KOPT-K1 (cell line): Measurements from ENCODE around the gene ATP1A4.
A peak's percentile ranks its signal among the peaks of the same experiment; 100 is the strongest.

ENCODE experiments used
- H3K27ac ChIP-seq: fragments of 200-600 bp; sonication (generic); 2 replicates; pipeline ENCODE4 v1.5.1; 2016; ENCODE audit warnings: antibody characterized with exemption, mild to moderate bottlenecking, low read depth, low read length; ENCODE audit not compliant: poor library complexity, severe bottlenecking
- H3K36me3 ChIP-seq: fragments of 200-600 bp; sonication (generic); 2 replicates; pipeline ENCODE4 v1.5.1; 2017; ENCODE audit warnings: antibody characterized with exemption, mild to moderate bottlenecking, low read length, moderate library complexity; ENCODE audit not compliant: insufficient read depth
- H3K9me3 ChIP-seq: fragments of 200-600 bp; sonication (generic); 2 replicates; pipeline ENCODE4 v1.5.1; 2017; ENCODE audit warnings: antibody characterized with exemption, low read length, mild to moderate bottlenecking; ENCODE audit not compliant: insufficient read depth, poor library complexity, severe bottlenecking

ATP1A4 gene

DNA sequence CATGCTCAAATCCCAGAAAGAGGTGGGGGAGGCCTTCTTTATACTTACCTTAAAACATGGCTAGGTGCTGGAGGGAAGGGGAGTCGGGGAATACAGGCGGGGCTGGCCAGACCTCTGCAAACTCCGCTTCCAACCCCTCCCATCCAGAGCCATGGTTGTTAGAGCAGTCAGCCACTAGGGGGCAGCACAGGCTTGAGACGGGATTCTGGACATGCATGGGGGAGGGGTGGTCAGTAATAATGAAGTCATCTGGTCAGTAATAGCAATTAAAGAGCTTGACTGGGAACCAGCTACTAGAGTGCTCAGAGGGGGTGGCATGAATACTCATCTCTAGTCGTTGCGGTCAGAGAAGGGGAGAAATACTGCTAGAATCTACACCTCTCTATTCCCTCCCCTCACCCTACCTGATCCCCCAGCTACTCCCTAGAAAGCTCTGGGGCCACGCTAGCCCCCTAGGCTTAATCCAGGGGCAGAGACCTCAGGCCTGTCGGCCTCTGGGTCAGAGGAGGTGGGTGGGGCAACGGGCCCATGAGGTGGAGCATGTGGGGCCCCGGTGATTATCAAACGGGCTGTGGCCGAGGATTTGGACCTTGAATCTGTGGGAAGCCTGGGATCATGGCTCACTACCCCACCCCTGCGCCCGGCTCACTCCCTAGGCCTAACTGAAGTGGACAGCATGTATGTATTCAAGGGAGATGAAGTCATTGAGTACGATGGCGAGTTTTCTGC, 41.9 kb downstream of the ATP1A4 start:
- Histone ChIP-seq H3K27ac (no peak overlapping the region), H3K9me3 (no peaks in the 10 kb centered on the region)

DNA sequence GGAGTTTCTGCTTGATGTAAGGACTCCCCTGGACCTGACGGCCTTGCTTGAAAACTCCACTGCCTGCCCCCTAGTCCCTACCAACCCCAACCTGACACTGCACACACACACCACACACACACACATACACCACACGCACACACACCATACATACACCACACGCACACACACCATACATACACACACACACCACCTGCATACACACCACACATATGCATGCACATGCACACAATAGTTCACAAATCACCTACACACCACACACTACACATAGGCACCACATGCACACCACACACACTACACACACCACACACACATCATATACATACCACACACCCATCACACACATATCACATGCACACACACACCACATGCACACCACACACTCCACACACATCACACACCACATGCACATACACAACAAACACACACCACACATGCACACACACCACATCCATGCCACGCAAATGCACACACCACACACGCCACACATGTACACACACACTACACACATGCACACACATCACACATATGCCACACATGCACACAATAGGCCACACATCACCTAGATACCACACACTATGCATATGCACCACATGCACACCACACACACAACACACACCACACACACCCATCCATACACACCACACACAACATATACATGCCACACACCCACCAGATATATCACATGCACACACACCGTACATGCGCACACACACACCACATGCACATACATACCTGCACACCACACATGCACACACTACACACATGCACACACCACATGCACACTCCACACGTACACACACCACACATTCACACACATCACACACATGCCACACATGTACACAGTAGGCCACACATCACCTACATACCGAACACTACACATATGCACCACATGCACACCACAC, 42.7 kb downstream of the ATP1A4 start:
- Histone ChIP-seq H3K9me3 (no peaks in the 10 kb centered on the region), H3K36me3 (no peaks in the 10 kb centered on the region), H3K27ac (no peak overlapping the region)

More for the DNA sequence above, 41.9 kb downstream of the ATP1A4 start:
- H3K36me3 ChIP-seq = no peaks in the 10 kb centered on the region

GRCh38 chr1:160194737-160195059, 43.3 kb downstream of the ATP1A4 start:
- no peaks in the 10 kb centered on the region for H3K36me3 ChIP-seq
- no peaks in the 10 kb centered on the region for H3K9me3 ChIP-seq
- no peak overlapping the region for H3K27ac ChIP-seq

DNA sequence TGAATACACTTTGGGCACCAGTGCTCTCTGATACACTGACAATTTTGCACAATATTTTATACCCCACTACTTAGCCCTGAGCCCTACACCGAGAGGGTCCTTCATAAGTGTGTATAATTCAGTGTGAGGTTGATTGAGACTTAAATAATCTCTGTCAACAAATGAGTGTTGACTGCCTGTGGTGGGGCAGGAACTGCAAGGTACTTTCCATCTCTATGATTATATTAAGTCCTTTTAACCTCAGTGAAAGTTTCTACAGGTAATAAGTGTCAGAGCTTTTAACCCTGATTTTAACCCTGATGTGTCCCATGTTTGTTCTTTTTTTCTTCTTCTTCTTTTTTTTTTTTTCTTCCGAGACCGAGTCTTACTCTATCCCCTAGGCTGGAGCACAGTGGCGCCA, 44.7 kb downstream of the ATP1A4 start:
- Histone ChIP-seq H3K9me3 (no peaks in the 10 kb centered on the region), H3K27ac (no peak overlapping the region)

GRCh38 chr1:160197231-160197630, 45.8 kb downstream of the ATP1A4 start:
- Histone ChIP-seq H3K9me3 (no peaks in the 10 kb centered on the region), H3K27ac (no peak overlapping the region), H3K36me3 (no peaks in the 10 kb centered on the region)

More for the DNA sequence above, 44.7 kb downstream of the ATP1A4 start:
- H3K36me3 ChIP-seq = no peaks in the 10 kb centered on the region

GRCh38 chr1:160200786-160201185, 49.4 kb downstream of the ATP1A4 start:
- Histone ChIP-seq H3K27ac (no peak overlapping the region), H3K9me3 (no peaks in the 10 kb centered on the region), H3K36me3 (no peaks in the 10 kb centered on the region)

- Histone ChIP-seq H3K27ac (no peak overlapping the region), H3K36me3 (peaks cover 12% of the 10 kb centered on the region; the same call in 1 of the 2 replicates), H3K9me3 (no peaks in the 10 kb centered on the region)
Observed at GRCh38 chr1:160204526-160205241, 53.3 kb downstream of the ATP1A4 start.

GRCh38 chr1:160205242-160206035, 54.0 kb downstream of the ATP1A4 start, which contains the start of gene PEA15:
Gene PEA15 (plus strand): TSS chr1:160205384. CDS start chr1:160211545, 6,161 bp downstream.
- H3K27ac ChIP-seq = peak within 1 kb of the TSS; percentile 66
- no peaks in the 10 kb centered on the region for H3K9me3 ChIP-seq
- peaks cover 20% of the 10 kb centered on the region; the same call in 1 of the 2 replicates for H3K36me3 ChIP-seq

DNA sequence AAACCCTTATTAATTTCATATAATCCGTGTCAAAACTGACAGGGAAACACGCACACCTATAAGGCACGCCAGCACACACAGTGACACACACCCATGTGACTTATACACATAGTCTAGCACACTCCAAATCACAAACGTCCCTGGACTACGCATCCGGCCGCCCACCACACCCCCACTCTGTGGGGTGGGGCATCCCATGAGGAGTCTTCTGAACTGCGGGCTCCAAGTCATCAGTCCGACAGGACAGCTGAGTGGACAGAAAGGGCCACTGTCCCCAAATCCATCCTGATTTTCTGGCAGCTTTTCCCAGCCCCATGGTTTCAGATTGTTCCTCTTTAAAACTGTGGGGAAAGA, 54.6 kb downstream of the ATP1A4 start:
- peak overlapping the region; percentile 66 for H3K27ac ChIP-seq
- no peaks in the 10 kb centered on the region for H3K9me3 ChIP-seq
- H3K36me3 ChIP-seq = peaks cover 22% of the 10 kb centered on the region; the same call in 1 of the 2 replicates

DNA sequence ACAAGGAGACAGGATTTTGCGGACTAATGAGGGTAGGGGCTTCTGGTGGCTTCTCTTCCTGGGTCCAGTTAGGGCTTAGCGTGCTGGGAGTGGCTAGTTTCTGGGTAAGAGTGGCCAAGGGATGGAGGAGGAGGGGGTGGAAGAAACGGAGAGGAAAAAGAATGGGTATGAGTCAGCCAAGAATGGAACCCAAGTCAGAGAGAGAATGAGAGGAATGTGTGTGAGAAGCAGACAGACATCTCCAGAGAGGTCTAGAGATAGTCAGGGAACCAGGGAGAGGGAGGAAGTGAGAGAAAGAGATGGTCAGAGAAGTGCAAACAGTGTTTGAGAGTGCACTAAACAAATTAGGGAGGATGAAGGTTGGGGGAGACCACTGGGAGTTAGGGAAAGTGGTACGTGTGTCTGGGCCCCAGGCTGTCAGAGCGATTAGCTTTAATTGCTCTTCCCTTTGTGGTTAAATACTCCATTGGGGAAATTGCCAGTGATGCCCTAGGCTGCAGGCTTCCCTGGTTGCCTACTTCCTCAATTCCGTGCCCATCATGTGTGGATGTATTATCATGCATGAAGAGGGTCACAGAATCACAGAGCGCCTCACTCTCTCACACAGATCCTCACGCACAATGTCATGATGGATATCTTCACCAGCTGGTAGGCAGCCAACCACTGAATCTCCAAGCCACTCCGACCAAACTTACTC, 55.2 kb downstream of the ATP1A4 start:
- Histone ChIP-seq H3K27ac (no peak overlapping the region), H3K9me3 (no peaks in the 10 kb centered on the region), H3K36me3 (peaks cover 24% of the 10 kb centered on the region)

DNA sequence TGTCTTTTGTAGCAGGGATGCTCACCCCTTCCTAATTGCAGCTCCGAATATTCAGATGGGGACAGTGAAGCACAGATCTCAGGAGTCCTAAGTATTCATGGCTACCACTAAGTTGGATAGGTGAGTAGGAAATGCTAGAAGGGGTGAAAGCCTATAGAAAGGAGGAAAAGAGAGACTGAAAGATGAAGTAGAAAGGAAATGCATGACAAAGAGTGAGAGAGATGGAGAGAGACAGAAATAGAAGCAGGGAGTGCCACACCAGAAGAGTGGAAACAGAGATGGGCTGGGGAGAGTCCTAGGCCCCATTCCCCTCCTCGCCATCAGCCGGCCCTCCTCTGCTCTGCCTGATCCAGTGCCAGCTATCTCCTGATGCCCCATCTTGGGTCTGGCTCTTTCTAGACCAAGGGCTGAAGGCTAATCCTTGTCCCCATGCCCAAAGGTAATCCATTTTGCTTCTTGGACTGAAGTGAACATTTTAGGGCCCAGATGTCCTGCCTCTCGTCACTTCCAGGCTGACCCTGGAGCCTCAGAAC, 55.8 kb downstream of the ATP1A4 start:
- Histone ChIP-seq H3K36me3 (peaks cover 30% of the 10 kb centered on the region), H3K27ac (no peak overlapping the region), H3K9me3 (no peaks in the 10 kb centered on the region)

- H3K36me3 ChIP-seq = peaks cover 38% of the 10 kb centered on the region
- H3K27ac ChIP-seq = no peak overlapping the region
Observed at GRCh38 chr1:160207771-160208556, 56.6 kb downstream of the ATP1A4 start.

GRCh38 chr1:160208557-160209320, 57.3 kb downstream of the ATP1A4 start:
- no peaks in the 10 kb centered on the region for H3K9me3 ChIP-seq
- H3K27ac ChIP-seq = no peak overlapping the region
- peaks cover 45% of the 10 kb centered on the region for H3K36me3 ChIP-seq

More at GRCh38 chr1:160207771-160208556, 56.6 kb downstream of the ATP1A4 start:
- H3K9me3 ChIP-seq = no peaks in the 10 kb centered on the region
